Adrenal gland (tissue), 5 donors: ENCODE results near the gene SLC22A4.

ENCODE experiments used
- POLR2A ChIP-seq, 2 donors: fragments of 450-650 bp; IDR thresholded peaks; one replicate each; pipeline ENCODE4 v1.6.1; 2017; ENCODE audit warnings: antibody characterized with exemption in 2 of 2, mild to moderate bottlenecking in 2 of 2, moderate library complexity in 1 of 2
- TF ChIP-seq, protein P1 (sequence below), 6 experiments: fragments of 450-650 bp in 4 of 6; fragments of 200-600 bp in 2 of 6; sonication (generic) in 1 of 6; IDR thresholded peaks; 1 replicate in 5 of 6; 2 replicates in 1 of 6; pipeline versions ENCODE4 v1.5.1 to v1.8.0; 2016 to 2021; ENCODE audit warnings: antibody characterized with exemption in 6 of 6, mild to moderate bottlenecking in 2 of 6, moderate library complexity in 1 of 6
- donor health status: DM: no; HTN: no; CAD: no.

DNA sequence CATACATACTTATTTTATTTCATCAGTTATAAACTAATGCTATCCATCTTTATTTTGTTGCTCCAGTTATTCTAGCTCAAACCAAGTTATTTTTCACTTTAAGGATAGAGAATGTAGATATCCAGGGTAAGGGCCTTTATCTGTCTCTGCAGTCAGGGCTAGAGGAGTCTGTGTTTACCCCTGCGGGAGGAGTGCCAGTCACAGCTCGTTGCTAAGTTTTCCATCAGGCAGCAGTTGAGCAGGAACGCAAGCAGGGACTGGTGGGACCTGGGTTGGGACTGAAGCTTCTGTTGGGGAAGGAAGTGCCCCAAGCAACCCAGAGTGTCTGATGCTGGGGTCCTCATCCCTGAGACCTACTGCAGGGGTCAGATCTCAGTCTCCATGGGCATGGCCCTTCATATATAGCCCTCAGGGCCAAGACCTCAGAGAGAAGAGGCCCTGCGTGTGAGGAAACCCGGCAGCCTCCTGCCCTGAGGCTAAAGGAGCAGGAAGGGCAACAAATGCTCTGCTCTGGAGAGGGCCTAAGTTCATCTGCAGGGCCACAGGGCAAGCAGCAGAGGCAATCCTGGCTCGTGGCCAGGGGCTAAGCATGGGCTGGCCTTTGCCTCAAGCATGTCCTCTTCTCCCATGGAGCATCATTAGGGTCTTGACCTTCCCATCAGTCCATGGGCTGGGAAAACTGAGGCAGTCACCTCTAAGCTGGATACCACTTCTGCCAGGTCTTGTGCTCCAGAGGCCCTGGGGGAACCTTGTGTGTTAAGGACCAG, 6.6 kb downstream of the SLC22A4 start:
- TF ChIP-seq, protein P1, sequence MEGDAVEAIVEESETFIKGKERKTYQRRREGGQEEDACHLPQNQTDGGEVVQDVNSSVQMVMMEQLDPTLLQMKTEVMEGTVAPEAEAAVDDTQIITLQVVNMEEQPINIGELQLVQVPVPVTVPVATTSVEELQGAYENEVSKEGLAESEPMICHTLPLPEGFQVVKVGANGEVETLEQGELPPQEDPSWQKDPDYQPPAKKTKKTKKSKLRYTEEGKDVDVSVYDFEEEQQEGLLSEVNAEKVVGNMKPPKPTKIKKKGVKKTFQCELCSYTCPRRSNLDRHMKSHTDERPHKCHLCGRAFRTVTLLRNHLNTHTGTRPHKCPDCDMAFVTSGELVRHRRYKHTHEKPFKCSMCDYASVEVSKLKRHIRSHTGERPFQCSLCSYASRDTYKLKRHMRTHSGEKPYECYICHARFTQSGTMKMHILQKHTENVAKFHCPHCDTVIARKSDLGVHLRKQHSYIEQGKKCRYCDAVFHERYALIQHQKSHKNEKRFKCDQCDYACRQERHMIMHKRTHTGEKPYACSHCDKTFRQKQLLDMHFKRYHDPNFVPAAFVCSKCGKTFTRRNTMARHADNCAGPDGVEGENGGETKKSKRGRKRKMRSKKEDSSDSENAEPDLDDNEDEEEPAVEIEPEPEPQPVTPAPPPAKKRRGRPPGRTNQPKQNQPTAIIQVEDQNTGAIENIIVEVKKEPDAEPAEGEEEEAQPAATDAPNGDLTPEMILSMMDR (IDR thresholded peaks at IDR 0.05) = no peak
- TF ChIP-seq POLR2A (IDR thresholded peaks at IDR 0.05) = no peak
